PC-9 (cell line): ENCODE data around the gene BTNL9. TPM values are rescaled to one million over a fixed set of nuclear protein-coding genes. Genes with fewer than 3 reads are reported as not detected.

Experiments used
- BruUV-seq: library from RNA; stranded (reverse); fragments of 400-500 nt; replicated peaks from 2 replicates; lab custom pipeline; 2021; lab: Mats Ljungman, UMichigan
- CTCF ChIA-PET: fragments of 300-600 bp; sonication (Branson Sonifier 250); formaldehyde crosslinking; loops from one replicate; lab custom pipeline; 2022; ENCODE audit warnings: antibody characterized with exemption; lab: Charles Lee
- POLR2A ChIA-PET: fragments of 300-600 bp; sonication (Branson Sonifier 250); formaldehyde crosslinking; loops from one replicate; lab custom pipeline; 2022; ENCODE audit warnings: antibody characterized with exemption; ENCODE audit not compliant: unreplicated experiment; lab: Charles Lee
- DNase-seq, 2 experiments: peaks; one replicate each; pipeline versions ENCODE4 v3.0.0 to v3.0.0-alpha.2; 2015 to 2022; ENCODE audit warnings: mixed read lengths in 1 of 2
- H2AFZ ChIP-seq: fragments of 200-600 bp; sonication (generic); 2 replicates; pipeline ENCODE4 v1.8.1; 2017; ENCODE audit warnings: antibody characterized with exemption
- H3F3A ChIP-seq: fragments of 200-600 bp; sonication (generic); 2 replicates; pipeline ENCODE4 v1.8.1; 2017; ENCODE audit warnings: antibody characterized with exemption, mild to moderate bottlenecking, low read depth; ENCODE audit not compliant: insufficient read depth
- H3K27ac ChIP-seq: fragments of 200-600 bp; sonication (generic); 2 replicates; pipeline ENCODE4 v1.6.1; 2016; ENCODE audit warnings: mixed run types
- H3K27me3 ChIP-seq: fragments of 200-600 bp; sonication (generic); 2 replicates; pipeline ENCODE4 v1.6.1; 2016; ENCODE audit warnings: low read depth, mixed run types; ENCODE audit not compliant: insufficient read depth
- H3K36me3 ChIP-seq: fragments of 200-600 bp; sonication (generic); 2 replicates; pipeline ENCODE4 v1.6.1; 2016; ENCODE audit warnings: low read depth, mixed run types
- H3K4me1 ChIP-seq: fragments of 200-600 bp; sonication (generic); replicated peaks from 2 replicates; pipeline ENCODE4 v1.6.1; 2016; ENCODE audit warnings: mixed run types; ENCODE audit not compliant: insufficient read depth
- H3K4me2 ChIP-seq: fragments of 200-600 bp; sonication (generic); 2 replicates; pipeline ENCODE4 v1.6.1; 2017; ENCODE audit warnings: mixed run types
- H3K4me3 ChIP-seq: fragments of 200-600 bp; sonication (generic); 2 replicates; pipeline ENCODE4 v1.6.1; 2016; ENCODE audit warnings: mixed run types
- H3K79me2 ChIP-seq: fragments of 200-600 bp; sonication (generic); 2 replicates; pipeline ENCODE4 v1.6.1; 2017; ENCODE audit warnings: low read depth, mixed run types
- H3K9me2 ChIP-seq: fragments of 200-600 bp; sonication (generic); 2 replicates; pipeline ENCODE4 v1.8.1; 2017; ENCODE audit warnings: mild to moderate bottlenecking; ENCODE audit not compliant: insufficient read depth
- H3K9me3 ChIP-seq: fragments of 200-600 bp; sonication (generic); 2 replicates; pipeline ENCODE4 v1.8.1; 2016; ENCODE audit warnings: low read depth; ENCODE audit not compliant: insufficient read depth
- H4K20me1 ChIP-seq: fragments of 200-600 bp; sonication (generic); 2 replicates; pipeline ENCODE4 v1.8.1; 2017; ENCODE audit not compliant: insufficient read depth
- CTCF ChIP-seq: fragments of 200-600 bp; sonication (generic); conservative IDR thresholded peaks from 2 replicates; pipeline ENCODE4 v1.6.1; 2017; ENCODE audit warnings: mixed run types, antibody characterized with exemption, mild to moderate bottlenecking, moderate library complexity
- EZH2 ChIP-seq: fragments of 200-600 bp; sonication (generic); IDR thresholded peaks from 2 replicates; pipeline ENCODE4 v1.8.0; 2017; ENCODE audit warnings: antibody characterized with exemption, low read depth
- intact Hi-C: fragments of 100-400 bp; cut with micrococcal nuclease; formaldehyde crosslinking; loops from one replicate; pipeline ENCODE4 v1.10.0; 2022; ENCODE audit not compliant: unreplicated experiment
- total RNA-seq: library from RNA; stranded (reverse); gene quantifications from 2 replicates; pipeline ENCODE4 v1.2.3, GENCODE V29; 2021

BTNL9 gene
- total RNA-seq, 1 experiment from 2014 or later: not detected

- H3K4me2 ChIP-seq: no peak overlapping the region
- H3K9me2 ChIP-seq: no peaks in the 10 kb centered on the region
- no peak overlapping the region for H2AFZ ChIP-seq
- H3K4me1 ChIP-seq: no peaks in the 10 kb centered on the region
- H3K9me3 ChIP-seq: no peaks in the 10 kb centered on the region
- TF ChIP-seq EZH2: no peak
- H3K27ac ChIP-seq: no peak overlapping the region
- no peak overlapping the region for H3K4me3 ChIP-seq
- DNase-seq: no peak
- H4K20me1 ChIP-seq: no peaks in the 10 kb centered on the region
- ChIA-PET POLR2A (no interaction called here), CTCF (no interaction called here)
- H3K27me3 ChIP-seq: peaks cover 73% of the 10 kb centered on the region
- H3F3A ChIP-seq: no peaks in the 10 kb centered on the region
- intact Hi-C loops: no loop called here
- BruUV-seq: no TSS peak
- no peaks in the 10 kb centered on the region for H3K36me3 ChIP-seq
- H3K79me2 ChIP-seq: no peaks in the 10 kb centered on the region
These were observed 36.9 kb downstream of the BTNL9 start for GRCh38 chr5:181076920-181077319.

DNA sequence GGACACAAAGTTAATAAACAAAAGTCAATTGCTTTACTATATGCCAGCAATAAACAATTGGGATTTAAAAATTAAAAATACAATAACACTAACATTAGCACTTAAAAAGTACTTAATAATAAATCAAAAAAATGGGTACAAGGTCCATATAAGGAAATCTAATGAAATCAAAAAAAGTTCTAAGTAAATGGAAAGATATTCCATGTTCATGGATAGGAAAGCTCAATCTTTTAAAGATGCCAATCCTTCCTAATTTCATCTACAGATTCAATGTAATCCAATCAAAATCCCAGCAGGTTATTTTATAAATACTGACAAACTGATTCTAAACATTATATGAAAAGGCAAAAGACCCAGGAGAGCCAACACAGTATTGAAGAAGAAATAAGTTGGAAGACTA, 41.9 kb downstream of the BTNL9 start:
- H3K36me3 ChIP-seq: no peaks in the 10 kb centered on the region
- H3K27me3 ChIP-seq: peaks cover 74% of the 10 kb centered on the region
- CTCF ChIA-PET: no interaction called here
- no peak for TF ChIP-seq EZH2
- TF ChIP-seq CTCF: no peak
- H3K9me2 ChIP-seq: no peaks in the 10 kb centered on the region
- no peaks in the 10 kb centered on the region for H3F3A ChIP-seq
- no peaks in the 10 kb centered on the region for H3K4me1 ChIP-seq
- H3K4me3 ChIP-seq: no peak overlapping the region
- no peak overlapping the region for H2AFZ ChIP-seq
- H3K4me2 ChIP-seq: no peak overlapping the region
- no peaks in the 10 kb centered on the region for H3K79me2 ChIP-seq
- H3K9me3 ChIP-seq: no peaks in the 10 kb centered on the region
- no TSS peak for BruUV-seq
- no peak overlapping the region for H3K27ac ChIP-seq
- DNase-seq: no peak
- POLR2A ChIA-PET: no interaction called here
- intact Hi-C loops: no loop called here
- H4K20me1 ChIP-seq: no peaks in the 10 kb centered on the region

- no peak overlapping the region for H3K27ac ChIP-seq
- ChIA-PET CTCF (no interaction called here), POLR2A (no interaction called here)
- no TSS peak for BruUV-seq
- H3K9me2 ChIP-seq: no peaks in the 10 kb centered on the region
- TF ChIP-seq EZH2 (no peak), CTCF (no peak)
- H3K4me3 ChIP-seq: no peak overlapping the region
- H3K9me3 ChIP-seq: no peaks in the 10 kb centered on the region
- intact Hi-C loops: no loop called here
- H4K20me1 ChIP-seq: no peaks in the 10 kb centered on the region
- no peaks in the 10 kb centered on the region for H3F3A ChIP-seq
- no peaks in the 10 kb centered on the region for H3K4me1 ChIP-seq
- H3K36me3 ChIP-seq: no peaks in the 10 kb centered on the region
- peaks cover 65% of the 10 kb centered on the region for H3K27me3 ChIP-seq
- no peaks in the 10 kb centered on the region for H3K79me2 ChIP-seq
- H3K4me2 ChIP-seq: no peak overlapping the region
- DNase-seq: no peak
- no peak overlapping the region for H2AFZ ChIP-seq
These were observed 44.6 kb downstream of the BTNL9 start for GRCh38 chr5:181084621-181085195.
